ENCODE data around the gene MOG.

- no peak for TF ChIP-seq CTCF (IDR thresholded peaks at IDR 0.05)
- TF ChIP-seq ZFX (IDR thresholded peaks at IDR 0.05; ENCODE audit: borderline replicate concordance), result no peak
These were observed 37.2 kb upstream of the MOG start for GRCh38 chr6:29619578-29620160.

All from 22Rv1 (cell line).